HG03378 (cell line): ENCODE data around the gene STAT6.
"Not testable (repeated sequence)": the region's sequence is repeated elsewhere in the genome, so short reads cannot be mapped to it uniquely, and the experiment has no call there.

Source experiments
- ATAC-seq: cut with Tn5 transposase; IDR thresholded peaks from one replicate; pipeline ENCODE4 v1.9.1; 2021; ENCODE audit warnings: mild to moderate bottlenecking, moderate library complexity; ENCODE audit not compliant: unreplicated experiment

Gene STAT6

GRCh38 chr12:57088354-57089270 is 22.6 kb downstream of the STAT6 start, which contains the start of gene NAB2:
Gene NAB2, plus strand, starts transcription at chr12:57089114. Its CDS starts 158 bp downstream, at chr12:57089272.
- peak; percentile 38 for ATAC-seq

DNA sequence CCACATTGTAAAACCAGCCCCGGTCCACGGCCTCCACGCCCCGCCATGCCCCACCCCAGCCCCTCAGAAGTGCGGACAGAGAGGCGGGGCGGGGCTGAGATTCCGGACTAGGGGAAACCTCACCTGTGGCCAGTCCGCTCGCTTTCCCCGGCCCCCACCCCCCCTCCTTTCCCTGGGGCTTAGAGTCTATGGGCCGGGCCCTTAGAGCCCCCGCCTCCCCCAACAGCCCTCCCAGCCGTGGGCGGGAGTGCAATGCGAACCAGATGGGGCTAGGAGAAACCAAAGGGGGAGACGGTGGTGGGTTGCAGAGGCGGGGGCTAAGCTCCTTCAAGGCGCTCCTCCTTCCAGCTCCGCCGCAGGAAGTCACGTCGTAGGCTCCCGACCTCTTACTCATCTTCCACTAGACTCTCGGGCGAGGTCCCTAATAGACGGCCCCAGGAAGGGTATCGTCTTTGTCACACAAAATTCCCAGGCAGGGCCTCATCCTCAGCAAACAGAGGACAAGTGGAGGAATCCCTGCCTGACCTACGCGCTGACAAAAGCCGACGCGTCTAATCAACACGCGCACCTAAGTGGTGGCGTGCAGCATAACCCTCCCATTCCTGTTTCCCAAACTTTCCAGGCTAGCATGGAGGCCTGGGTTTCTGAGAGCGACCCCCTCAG is 23.3 kb downstream of the STAT6 start:
- peak; percentile 30 for ATAC-seq

DNA sequence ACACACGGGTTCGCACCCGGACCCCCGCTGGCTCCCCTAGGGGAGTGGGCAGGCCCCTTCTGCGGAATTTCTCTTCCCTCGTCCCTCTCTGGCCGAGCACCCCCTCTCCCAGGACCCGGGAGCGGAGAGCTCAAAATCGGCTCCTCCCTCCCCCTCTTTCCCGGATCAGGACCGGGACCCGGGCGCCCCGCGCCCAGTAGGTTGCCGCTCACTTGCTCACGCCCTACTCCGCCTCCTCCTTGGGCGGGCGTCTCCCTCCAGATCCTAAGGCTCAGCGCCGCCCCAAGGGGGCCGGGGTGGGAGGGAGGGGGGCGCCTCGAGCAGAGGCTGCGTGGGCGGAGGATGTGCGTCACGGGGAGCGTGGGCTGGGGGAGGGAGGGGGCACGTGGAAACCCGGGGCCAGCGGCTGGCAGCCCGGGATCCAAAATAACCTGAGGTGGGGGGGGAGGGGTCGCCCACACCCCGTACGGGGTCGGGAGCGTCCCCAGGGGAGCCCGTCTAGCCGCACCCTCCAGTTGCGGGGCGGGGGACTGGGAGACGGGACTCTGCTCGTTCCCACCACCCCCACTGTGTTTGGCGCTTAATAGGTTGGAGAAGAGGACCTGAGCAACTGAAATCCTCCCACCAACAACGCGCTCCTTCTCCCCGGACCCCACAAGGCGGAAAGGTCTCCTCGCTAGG is 24.0 kb downstream of the STAT6 start:
- peak; percentile 3 for ATAC-seq

DNA sequence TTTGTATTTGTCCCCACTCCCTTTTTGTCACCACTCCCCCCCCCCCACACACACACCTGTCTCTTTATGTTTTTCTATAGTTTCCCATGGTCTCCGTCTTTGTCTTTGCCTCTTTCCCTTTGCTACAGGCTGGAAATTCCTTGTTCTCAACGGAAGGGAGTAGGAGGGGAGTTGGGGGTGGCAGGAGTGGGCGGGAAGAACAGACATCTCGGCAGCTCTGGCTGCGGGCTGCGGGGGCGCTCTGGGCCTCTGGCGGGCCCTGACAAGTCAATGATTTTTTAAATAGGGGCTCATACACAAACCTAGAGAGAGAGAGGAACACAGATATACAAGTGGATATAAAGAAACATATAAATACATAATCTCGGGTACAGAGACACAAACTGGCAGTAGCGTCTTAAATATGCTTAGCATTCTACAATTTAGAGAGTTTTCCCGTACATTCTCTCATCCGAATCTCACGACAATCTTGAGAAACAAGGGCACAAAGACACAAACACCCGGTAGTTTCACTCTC is 24.6 kb downstream of the STAT6 start:
- no peak for ATAC-seq

DNA sequence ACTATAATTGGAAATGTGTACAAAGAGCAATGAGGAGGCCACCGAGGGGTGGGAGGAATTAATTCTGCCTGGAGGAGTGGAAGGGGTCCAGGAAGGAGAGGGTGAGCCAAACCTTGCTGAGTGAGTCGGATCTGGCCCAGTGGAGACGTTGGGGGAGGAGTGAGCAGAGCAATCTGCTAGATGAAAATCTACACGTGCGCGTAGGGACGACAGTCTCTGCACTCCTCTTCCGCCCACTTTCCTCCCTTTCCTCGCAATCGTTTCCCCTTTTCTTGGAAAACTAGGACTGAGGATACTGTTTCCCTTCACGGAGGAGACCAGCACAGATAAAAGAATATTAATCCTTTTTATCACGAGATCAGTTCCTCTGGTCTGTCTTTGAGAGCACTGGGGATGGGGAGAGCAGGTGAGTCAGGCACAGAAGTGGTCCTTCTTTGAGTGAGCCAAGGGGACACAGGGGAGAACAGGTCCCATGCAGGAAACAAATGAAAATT is 25.1 kb downstream of the STAT6 start:
- ATAC-seq: no peak

DNA sequence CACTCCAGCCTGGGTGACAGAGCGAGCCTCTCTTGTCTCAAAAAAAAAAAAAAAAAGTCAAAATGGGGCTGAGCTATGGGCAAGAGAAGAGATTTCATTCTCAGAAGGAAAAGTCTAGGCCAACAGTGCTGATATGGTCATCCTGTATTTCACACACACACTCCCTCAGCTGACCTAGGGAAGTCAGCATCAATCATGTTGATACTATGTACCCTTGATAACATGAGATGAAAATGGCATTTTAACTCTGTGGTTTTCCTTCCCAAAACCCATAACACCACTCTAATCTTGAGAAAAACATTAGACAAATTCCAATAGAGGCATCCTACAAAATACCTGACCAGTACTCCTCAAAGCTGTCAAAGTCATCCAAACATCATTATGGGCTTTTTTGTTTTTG is 30.3 kb downstream of the STAT6 start:
- no peak for ATAC-seq

- ATAC-seq: no peak
These were observed 31.3 kb downstream of the STAT6 start for GRCh38 chr12:57079821-57080220.

DNA sequence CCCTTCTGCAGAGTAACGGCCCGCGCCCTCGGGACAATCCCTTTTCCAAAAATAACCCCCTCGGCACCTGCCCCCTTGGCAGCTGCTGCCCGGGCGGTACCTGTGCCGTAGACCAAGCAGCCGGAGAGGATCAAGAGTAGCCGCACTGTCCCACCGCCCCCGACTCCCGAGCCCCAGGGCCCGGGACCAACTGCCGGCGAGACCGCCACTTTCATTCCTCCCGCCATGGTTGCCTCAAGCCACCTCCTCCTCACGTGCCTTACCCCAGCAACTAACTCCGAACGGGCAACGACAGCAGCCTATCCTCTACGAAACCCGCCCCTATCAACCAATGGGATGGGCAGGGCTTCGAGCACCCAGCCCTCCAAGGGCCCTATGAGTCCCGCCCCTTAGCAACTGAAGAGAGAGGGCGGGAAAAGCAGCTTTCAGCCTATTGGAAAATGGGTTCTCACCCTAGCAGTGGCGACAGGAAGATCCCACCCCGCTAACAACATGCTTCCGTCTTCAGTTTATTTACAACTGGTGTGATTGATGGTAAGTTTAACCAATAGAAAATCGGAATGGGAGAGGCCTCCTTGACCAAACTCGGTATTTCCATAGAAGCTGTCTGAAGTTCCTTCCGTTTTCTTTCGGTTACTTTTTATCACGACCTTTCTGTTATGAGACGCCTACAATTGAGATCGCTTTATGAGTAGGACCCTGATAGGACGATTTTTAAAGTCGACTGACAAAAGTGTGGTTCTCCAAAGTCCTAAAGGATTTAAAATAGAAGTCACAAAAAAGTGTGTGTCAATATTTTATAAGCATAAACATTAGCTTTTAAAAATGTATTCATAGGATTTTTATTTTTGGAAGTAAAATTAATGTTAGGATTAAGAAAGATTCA is 32.4 kb downstream of the STAT6 start, which contains the start of gene NEMP1:
TSS of gene NEMP1 (minus strand) at position 273 of the 886 bp plus-strand sequence. CDS start at position 227, 46 bp downstream.
- peak; percentile 94 for ATAC-seq

GRCh38 chr12:57073566-57074450 is 37.4 kb downstream of the STAT6 start:
- ATAC-seq: not testable (repeated sequence)

- no peak for ATAC-seq
These were observed 38.5 kb downstream of the STAT6 start for GRCh38 chr12:57072661-57073060.

DNA sequence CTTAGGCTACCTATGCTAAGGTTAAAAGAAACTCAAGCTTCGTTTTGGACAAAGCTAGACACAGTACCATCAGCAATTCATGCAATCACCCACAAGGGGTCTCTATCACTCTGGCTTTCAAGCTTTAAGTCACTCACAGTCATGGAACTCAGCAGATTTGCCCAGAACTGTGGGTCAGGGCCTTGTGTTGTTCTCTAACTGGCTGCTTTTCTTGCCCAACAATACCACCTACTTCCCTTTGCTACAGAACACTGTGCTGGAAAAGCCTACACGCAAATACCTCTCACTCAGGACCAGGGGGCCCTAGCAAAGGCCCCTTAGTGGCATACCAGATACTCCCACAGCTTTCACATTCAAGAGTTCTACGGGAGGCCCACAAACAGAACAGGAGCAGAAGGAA is 41.6 kb downstream of the STAT6 start:
- peak; percentile 86 for ATAC-seq

DNA sequence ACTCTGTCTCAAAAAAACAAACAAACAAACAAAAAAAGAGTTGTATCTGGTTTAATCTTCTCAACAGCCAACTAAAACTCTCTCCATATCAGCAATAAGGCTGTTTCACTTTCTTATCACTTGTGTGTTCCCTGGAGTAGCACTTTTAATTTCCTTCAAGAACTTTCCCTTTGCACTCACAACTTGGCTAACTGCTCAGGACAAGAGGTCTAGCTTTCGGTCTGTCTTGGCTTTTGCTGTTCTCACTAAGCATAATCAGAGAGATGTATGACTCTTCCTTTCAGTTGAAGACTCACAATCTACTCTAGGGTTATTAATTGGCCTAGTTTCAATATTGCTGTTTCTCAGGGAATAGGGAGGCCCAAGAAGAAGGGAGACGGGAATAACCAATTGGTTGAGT is 44.9 kb downstream of the STAT6 start:
- no peak for ATAC-seq

DNA sequence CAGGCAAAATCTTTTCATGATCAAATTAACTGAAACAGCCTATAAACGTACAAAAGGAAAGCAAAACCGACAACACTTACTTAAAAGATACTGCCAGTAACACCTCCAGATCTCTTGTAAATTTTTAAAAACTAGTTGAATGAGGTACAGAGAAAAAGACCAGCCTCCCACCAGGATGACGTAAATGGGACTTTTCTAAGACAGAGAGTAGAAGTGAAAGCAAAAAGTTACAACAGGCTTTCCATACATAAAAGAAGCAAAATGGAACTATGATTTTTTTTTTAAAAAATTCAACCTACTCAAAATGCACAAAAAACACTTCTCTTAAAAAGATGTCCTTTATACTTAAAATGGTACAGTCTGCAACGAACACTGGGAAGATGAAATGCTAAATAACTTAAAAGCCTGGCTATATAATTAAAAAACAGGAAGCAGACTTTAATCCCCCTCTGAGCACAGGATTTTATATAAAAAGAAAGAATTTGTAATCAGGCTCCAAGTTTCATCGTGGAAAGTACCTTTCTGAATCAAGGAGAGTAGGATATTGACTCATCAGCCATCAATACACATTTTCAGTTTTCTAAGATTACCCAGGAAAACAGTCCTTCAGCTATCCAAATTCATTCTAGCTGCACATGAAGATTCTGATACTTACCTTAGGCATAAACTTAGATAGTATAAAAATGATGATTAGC is 47.0 kb downstream of the STAT6 start:
- ATAC-seq: peak; percentile 74

GRCh38 chr12:57058454-57058853 is 52.7 kb downstream of the STAT6 start:
- no peak for ATAC-seq

DNA sequence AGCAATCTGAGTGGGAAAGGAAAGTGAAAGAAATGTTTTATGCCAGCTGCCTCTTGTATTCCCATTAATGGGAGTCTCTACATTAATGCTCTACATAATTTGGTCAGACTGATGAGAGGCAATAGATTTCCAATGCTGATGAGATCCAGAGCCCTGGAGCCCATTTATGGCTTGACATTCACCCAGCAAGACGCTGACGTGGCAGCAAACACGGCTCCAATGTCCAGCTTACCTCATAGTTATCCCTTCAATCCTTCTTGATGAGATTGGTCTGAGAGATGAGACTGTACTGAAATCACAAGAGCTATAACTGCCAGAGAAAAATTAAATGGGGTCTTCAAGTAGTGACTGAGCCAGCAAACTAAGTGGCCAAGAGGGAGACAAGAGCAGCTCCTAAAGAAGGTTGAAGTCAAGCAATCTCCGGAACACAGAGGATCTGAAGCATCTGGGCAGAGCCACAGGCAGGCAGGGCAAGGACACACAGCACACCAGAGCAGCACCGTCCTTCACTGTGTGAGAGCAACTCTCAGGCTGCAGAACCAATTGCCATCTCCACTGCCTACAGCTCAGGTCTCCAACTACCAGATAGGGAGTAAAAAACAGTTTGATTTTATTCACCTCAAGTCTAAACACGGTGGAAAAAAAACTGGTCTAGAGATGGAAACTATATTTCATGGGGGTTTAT is 54.0 kb downstream of the STAT6 start:
- no peak for ATAC-seq

DNA sequence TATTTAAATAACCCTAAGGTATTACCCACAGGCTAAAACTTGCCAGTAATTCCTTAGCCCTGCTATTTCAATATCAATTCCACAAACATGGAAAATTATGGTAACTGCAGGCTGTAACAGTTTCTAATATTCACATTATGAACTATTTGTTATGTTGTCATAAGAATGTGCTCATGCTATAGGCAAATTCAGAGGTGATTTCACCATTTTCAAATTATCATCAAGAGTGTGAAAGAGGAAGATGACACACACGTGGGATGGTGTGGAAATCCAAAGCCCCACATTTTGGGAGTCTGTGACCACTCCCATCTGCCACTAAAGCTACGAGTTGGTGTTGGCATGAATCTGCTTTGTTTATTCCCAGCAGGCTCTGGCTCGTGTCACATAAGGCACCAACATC is 55.3 kb downstream of the STAT6 start:
- ATAC-seq: no peak

DNA sequence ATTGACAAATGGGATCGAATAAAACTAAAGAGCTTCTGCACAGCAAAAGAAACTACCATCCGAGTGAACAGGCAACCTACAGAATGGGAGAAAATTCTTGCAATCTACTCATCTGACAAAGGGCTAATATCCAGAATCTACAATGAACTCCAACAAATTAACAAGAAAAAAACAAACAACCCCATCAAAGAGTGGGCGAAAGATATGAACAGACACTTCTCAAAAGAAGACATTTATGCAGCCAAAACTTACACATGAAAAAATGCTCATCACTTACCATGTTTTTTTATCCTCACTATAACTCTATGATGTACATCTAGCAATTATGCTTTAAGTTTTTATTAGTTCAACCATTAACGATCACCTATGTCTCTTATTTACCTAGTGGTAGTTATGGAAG is 57.3 kb downstream of the STAT6 start:
- ATAC-seq: not testable (repeated sequence)

DNA sequence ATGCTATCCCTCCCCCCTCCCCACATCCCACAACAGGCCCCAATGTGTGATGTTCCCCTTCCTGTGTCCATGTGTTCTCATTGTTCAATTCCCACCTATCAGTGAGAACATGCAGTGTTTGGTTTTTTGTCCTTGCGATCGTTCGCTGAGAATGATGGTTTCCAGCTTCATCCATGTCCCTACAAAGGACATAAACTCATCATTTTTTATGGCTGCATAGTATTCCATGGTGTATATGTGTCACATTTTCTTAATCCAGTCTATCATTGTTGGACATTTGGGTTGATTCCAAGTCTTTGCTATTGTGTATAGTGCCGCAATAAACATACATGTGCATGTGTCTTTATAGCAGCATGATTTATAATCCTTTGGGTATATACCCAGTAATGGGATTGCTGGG is 58.0 kb downstream of the STAT6 start:
- not testable (repeated sequence) for ATAC-seq
